Esophagus squamous epithelium (tissue), 5 donors: ENCODE measurements around the gene HOXA7. TPM values are rescaled to one million over a fixed set of nuclear protein-coding genes. Genes with fewer than 3 reads are reported as not detected.

Experiments
- DNase-seq: peaks from one replicate; lab custom pipeline; 2025; lab: John Stamatoyannopoulos, UW
- H3K27ac ChIP-seq, 4 donors: fragments of 200-600 bp; sonication (generic); one replicate each; pipeline ENCODE4 v1.5.1; 2016 to 2019; ENCODE audit warnings: mild to moderate bottlenecking in 1 of 4
- H3K27me3 ChIP-seq, 4 donors: fragments of 200-600 bp; sonication (generic); 1 replicate in 3 of 4; 2 replicates in 1 of 4; pipeline versions ENCODE4 v1.5.1 to v1.6.0; 2017 to 2021; ENCODE audit warnings: antibody characterized with exemption in 1 of 4
- H3K36me3 ChIP-seq, 3 donors: fragments of 200-600 bp; sonication (generic); one replicate each; pipeline ENCODE4 v1.5.1; 2016 to 2019
- H3K4me1 ChIP-seq, 3 donors: fragments of 200-600 bp; sonication (generic); one replicate each; pipeline ENCODE4 v1.5.1; 2017 to 2019
- H3K4me3 ChIP-seq, 4 donors: fragments of 200-600 bp; sonication (generic); 1 replicate in 3 of 4; 2 replicates in 1 of 4; pipeline ENCODE4 v1.5.1; 2016 to 2019; ENCODE audit warnings: mild to moderate bottlenecking in 2 of 4, moderate library complexity in 1 of 4
- H3K9me3 ChIP-seq, 3 donors: fragments of 200-600 bp; sonication (generic); one replicate each; pipeline ENCODE4 v1.5.1; 2016 to 2019
- CTCF ChIP-seq, 6 experiments: fragments of 450-650 bp in 4 of 6; fragments of 200-600 bp in 2 of 6; sonication (generic) in 2 of 6; IDR thresholded peaks; one replicate each; pipeline ENCODE4 v1.5.1; 2016 to 2019; ENCODE audit warnings: antibody characterized with exemption in 6 of 6, mild to moderate bottlenecking in 4 of 6, moderate library complexity in 4 of 6
- POLR2A ChIP-seq, 4 donors: fragments of 450-650 bp; IDR thresholded peaks; one replicate each; pipeline ENCODE4 v1.6.1; 2017; ENCODE audit warnings: antibody characterized with exemption in 4 of 4, mild to moderate bottlenecking in 4 of 4, moderate library complexity in 3 of 4
- WGBS, 2 donors: methylation state at CpG; one replicate each; pipeline ENCODE4 v1.1.5; 2018; 5-methylcytosine and 5-hydroxymethylcytosine counted together
- intact Hi-C: fragments of 100-400 bp; cut with DNase I; formaldehyde crosslinking; loops from one replicate; pipeline ENCODE4 v1.15.0; 2022
- total RNA-seq, 4 donors: library from RNA; depleted of rRNA; stranded (reverse); fragments of >200 nt; gene quantifications; one replicate each; pipeline ENCODE4 v1.1.0, GENCODE V29; 2016
- donor health status: DM: yes; HTN: yes; CAD: no.

Gene HOXA7
- total RNA-seq, 4 donors from 2014 or later, result 0.23 to 0.76 (median 0.48) TPM

DNA sequence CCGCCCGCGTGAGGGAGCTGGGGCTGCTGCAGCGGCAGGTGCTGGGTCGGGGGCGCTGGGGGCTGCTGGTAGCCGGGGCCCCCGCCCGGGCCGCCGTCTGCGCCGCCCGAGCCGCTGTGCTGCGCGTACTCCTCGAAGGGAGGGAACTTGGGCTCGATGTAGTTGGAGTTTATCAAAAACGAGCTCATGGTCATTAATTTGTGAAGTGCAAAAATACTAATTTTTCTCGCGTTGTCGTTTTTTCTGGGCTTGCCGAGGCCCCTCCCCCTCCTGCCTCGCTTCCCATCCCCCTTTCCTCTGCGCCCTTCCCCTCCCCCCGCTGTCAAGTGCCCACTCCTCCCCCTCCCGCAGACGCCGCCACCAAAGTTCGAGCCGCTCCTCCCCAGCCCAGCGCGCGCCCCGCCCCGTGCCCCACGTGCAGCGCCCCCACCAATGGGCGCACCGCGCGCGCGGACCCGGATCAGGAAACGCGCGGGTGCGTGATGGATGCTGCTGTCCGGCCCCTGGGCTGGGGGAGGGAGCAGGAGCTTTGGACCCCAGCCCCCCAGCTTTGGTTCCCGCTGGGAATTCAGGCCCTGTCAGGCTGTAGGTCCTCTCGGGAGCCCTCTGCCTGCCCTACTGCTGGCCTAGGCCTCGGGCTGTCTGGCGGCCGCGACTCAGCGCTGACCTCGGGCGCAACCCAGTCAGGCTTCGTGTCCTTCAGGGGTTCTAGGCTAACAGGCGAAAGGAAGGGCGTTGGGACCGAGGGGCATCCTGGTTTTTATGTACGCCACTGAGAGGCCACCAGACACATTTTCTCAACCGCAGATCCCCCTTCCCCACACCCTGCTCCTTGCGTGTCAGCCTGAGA lies 25.7 kb downstream of the HOXA7 start, which contains the start of gene HOXA4:
HOXA4 (minus strand) TSS at position 218 of the 850 bp plus-strand sequence; CDS start at position 194, 24 bp downstream.
- Histone ChIP-seq H3K36me3 (no peaks in the 10 kb centered on the region), H3K9me3 (no peaks in the 10 kb centered on the region), H3K27ac (peak within 1 kb of the TSS; percentile 96 to 99 (median 96)), H3K4me1 (peaks cover 9 to 81% (median 41%) of the 10 kb centered on the region in 3 donors), H3K27me3 (no peaks in the 10 kb centered on the region), H3K4me3 (peak within 1 kb of the TSS; percentile 68 to 97 (median 82))
- peak; percentile 39 for DNase-seq
- WGBS, 2 donors, result 3 to 27% methylated on average over 6 to 11 of the region's 67 CpGs
- TF ChIP-seq CTCF (IDR thresholded peaks at IDR 0.05) (no peak), POLR2A (IDR thresholded peaks at IDR 0.05) (peak in 3 of 4 donors; percentile 59 to 94 (median 76))
- intact Hi-C loops, result no loop called here

- Histone ChIP-seq H3K36me3 (no peaks in the 10 kb centered on the region), H3K27me3 (no peaks in the 10 kb centered on the region), H3K9me3 (no peaks in the 10 kb centered on the region), H3K27ac (peak overlapping the region; percentile 96 to 99 (median 96)), H3K4me1 (peaks cover 6 to 81% (median 46%) of the 10 kb centered on the region in 3 donors), H3K4me3 (peak overlapping the region; percentile 68 to 97 (median 82))
- intact Hi-C loops, result no loop called here
- TF ChIP-seq CTCF (IDR thresholded peaks at IDR 0.05) (peak in 3 of 6 experiments; percentile 17 to 38 (median 28)), POLR2A (IDR thresholded peaks at IDR 0.05) (no peak)
- 22 to 25% methylated on average over 4 to 14 of the region's 72 CpGs for WGBS, 2 donors
- DNase-seq, result no peak
Measured at GRCh38 chr7:27129729-27130539, 26.5 kb downstream of the HOXA7 start.

DNA sequence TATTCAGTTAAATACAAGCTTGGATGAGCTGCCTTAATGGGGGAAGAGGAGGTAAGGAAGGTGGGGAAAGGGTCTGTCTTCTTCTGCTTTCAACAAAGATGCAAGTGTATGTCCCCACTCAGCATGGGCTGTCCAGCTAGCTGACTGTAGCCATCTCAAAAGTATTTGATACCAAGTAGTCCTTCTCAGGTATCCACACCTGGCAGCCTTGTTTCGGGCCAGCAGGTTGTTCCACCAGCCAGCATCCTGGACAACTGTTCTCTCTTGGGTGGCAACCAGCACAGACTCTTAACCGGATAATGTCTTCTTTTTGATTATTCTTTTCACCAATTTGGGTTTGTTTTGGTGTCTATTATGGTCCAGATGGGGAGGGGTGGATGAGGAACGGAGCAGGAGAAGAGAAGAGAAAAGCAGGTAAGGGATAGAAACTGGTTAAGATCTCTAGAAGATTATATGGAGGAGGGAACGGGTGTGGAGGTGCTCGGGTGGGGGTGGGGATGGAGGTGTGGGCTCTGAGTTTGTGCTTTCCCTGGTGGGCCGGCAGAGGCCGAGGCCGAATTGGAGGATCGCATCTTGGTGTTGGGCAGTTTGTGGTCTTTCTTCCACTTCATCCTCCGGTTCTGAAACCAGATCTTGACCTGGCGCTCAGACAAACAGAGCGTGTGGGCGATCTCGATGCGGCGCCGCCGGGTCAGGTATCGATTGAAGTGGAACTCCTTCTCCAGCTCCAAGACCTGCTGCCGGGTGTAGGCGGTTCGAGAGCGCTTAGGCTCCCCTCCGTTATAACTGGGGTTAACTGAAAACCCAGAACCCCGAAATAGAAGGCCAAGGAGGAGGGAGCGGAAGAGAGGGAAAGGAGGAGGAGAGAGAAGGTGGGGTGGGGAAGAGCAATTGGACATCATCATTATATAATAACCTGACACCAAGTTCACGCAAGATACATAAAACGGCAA lies 27.4 kb downstream of the HOXA7 start:
- H3K27ac ChIP-seq, result peak overlapping the region; percentile 96 to 99 (median 96)
- peaks cover 6 to 81% (median 51%) of the 10 kb centered on the region in 3 donors for H3K4me1 ChIP-seq
- DNase-seq, result no peak
- TF ChIP-seq CTCF (IDR thresholded peaks at IDR 0.05) (no peak), POLR2A (IDR thresholded peaks at IDR 0.05) (no peak)
- intact Hi-C loops, result no loop called here
- no peaks in the 10 kb centered on the region for H3K27me3 ChIP-seq
- H3K9me3 ChIP-seq, result no peaks in the 10 kb centered on the region
- 26 to 34% methylated on average over 15 to 17 of the region's 28 CpGs for WGBS, 2 donors
- peak overlapping the region; percentile 68 to 97 (median 82) for H3K4me3 ChIP-seq
- H3K36me3 ChIP-seq, result no peaks in the 10 kb centered on the region

GRCh38 chr7:27128034-27128433 lies 28.4 kb downstream of the HOXA7 start:
- WGBS, 2 donors, result 6 to 12% methylated on average over 2 of the region's 2 CpGs
- Histone ChIP-seq H3K27ac (peak overlapping the region; percentile 96 to 99 (median 96)), H3K4me1 (peaks cover 6 to 83% (median 52%) of the 10 kb centered on the region in 3 donors), H3K36me3 (no peaks in the 10 kb centered on the region), H3K4me3 (peak overlapping the region in 1 of 4 donors; percentile 77), H3K27me3 (no peaks in the 10 kb centered on the region), H3K9me3 (no peaks in the 10 kb centered on the region)
- no peak for TF ChIP-seq POLR2A (IDR thresholded peaks at IDR 0.05)
- TF ChIP-seq CTCF (IDR thresholded peaks at IDR 0.05), result no peak
- intact Hi-C loops, result no loop called here
- no peak for DNase-seq
